ENCODE data around the gene KLHL9. TPM values are rescaled to one million over a fixed set of nuclear protein-coding genes. Genes with fewer than 3 reads are reported as not detected.
A peak's percentile ranks its signal among the peaks of the same experiment; 100 is the strongest.
"Not testable (repeated sequence)": the region's sequence is repeated elsewhere in the genome, so short reads cannot be mapped to it uniquely, and the experiment has no call there.

KLHL9 gene, protein sequence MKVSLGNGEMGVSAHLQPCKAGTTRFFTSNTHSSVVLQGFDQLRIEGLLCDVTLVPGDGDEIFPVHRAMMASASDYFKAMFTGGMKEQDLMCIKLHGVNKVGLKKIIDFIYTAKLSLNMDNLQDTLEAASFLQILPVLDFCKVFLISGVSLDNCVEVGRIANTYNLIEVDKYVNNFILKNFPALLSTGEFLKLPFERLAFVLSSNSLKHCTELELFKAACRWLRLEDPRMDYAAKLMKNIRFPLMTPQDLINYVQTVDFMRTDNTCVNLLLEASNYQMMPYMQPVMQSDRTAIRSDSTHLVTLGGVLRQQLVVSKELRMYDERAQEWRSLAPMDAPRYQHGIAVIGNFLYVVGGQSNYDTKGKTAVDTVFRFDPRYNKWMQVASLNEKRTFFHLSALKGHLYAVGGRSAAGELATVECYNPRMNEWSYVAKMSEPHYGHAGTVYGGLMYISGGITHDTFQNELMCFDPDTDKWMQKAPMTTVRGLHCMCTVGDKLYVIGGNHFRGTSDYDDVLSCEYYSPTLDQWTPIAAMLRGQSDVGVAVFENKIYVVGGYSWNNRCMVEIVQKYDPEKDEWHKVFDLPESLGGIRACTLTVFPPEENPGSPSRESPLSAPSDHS
- 10 to 100 TPM; 42.2 to 70.6 TPM for total RNA-seq
- 10 to 100 TPM; 37.8 to 52.3 TPM for polyA plus RNA-seq (ENCODE audit: insufficient read length in 2 of 2)
- long read RNA-seq, donor 1, full-length matches to known transcripts = 52 of 52 reads
- long read RNA-seq, donor 1, partial matches to known transcripts = 0 of 52 reads
- long read RNA-seq, donor 1, other reads (novel, unspliced or antisense) = 0 of 52 reads
- long read RNA-seq, donor 2, full-length matches to known transcripts = 30 of 30 reads
- long read RNA-seq, donor 2, partial matches to known transcripts = 0 of 30 reads
- long read RNA-seq, donor 2, other reads (novel, unspliced or antisense) = 0 of 30 reads
- long read RNA-seq, donor 3, full-length matches to known transcripts = 22 of 22 reads
- long read RNA-seq, donor 3, partial matches to known transcripts = 0 of 22 reads
- long read RNA-seq, donor 3, other reads (novel, unspliced or antisense) = 0 of 22 reads
- long read RNA-seq, donor 4, full-length matches to known transcripts = 52 of 52 reads
- long read RNA-seq, donor 4, partial matches to known transcripts = 0 of 52 reads
- long read RNA-seq, donor 4, other reads (novel, unspliced or antisense) = 0 of 52 reads

DNA sequence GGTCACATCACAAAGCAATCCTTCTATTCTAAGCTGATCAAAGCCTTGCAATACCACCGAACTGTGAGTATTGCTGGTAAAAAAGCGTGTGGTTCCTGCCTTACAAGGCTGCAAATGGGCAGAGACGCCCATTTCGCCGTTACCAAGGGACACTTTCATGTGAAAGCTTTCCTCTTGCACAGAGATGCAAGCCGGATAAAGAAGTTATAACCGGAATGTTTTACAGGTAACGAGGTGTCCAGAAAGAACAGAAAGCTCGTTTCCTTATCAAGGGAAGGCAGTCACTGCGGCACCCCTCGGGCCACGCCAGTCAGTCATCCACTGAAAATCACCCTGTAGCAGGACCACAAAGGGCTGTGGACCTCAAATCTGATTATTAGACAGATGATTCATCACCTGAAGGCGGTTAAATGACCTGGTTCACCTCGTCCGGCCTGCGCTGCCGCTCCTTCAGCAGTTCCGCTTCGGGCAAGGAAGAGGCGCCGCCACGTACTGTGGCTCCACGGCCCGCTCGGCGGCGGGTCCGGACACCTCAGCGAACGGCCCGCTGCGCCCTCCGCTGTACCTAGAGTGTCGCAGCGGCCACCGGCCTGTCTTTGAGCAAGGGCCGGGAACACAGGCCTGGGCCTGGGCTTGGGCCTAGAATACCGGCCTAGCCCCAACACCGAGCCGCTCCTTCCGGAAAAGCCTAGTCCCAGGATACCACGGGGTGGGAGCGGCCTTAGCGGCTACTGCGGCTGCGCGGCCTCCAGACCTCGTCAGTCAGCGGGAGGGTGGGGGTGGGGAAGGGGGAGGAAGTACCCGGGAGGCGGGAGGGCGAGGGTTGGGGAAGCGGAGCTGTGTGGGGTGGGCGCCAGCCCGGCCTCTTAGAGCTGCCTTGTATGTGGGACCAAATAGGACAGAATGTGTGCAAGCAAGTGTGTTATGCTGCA, at the start of gene KLHL9:
KLHL9 (minus strand) TSS at position 704 of the 932 bp plus-strand sequence; CDS start at position 159, 545 bp downstream.
- no peaks in the 10 kb centered on the region for H3K9me3 ChIP-seq (ENCODE audit: control insufficient read depth, insufficient read depth, low read length)
- peak; percentile 83 to 98 (median 90) for DNase-seq (ENCODE audit: low read depth in 4 of 6, low spot score in 6 of 6)
- no peaks in the 10 kb centered on the region for H3K27me3 ChIP-seq (ENCODE audit: control insufficient read depth, insufficient read depth, low read length)
- 1% methylated on average over 49 of the region's 55 CpGs for WGBS (ENCODE audit: insufficient coverage)
- peak within 1 kb of the TSS; percentile 93 for H3K4me3 ChIP-seq (ENCODE audit: low read depth, low read length)
- no peaks in the 10 kb centered on the region for H3K36me3 ChIP-seq (ENCODE audit: control insufficient read depth, insufficient read depth, low read length)
- H3K27ac ChIP-seq (ENCODE audit: low read depth, low read length) = peak within 1 kb of the TSS; percentile 89
- no peaks in the 10 kb centered on the region for H3K4me1 ChIP-seq (ENCODE audit: control insufficient read depth, insufficient read depth, low read length)

DNA sequence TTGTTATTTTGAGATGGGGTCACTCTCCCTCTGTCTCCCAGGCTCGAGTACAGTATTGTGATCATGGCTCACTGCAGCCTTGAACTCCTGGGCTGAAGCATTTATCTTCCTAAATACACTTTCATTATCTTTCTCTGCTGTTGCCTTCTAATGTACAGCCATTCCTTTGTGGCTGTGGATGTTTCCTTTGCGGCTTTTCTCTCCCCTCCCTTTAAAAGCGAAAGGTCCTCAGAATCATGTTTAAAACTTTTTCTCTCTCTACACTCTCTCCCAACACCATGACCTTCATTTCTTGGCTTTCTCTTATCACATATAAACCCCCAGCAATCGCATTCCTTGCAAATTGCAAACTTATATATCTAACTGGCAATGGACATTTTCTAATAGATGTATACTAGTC, 48.4 kb upstream of the KLHL9 start:
- Histone ChIP-seq H3K4me3 (ENCODE audit: low read depth, low read length) (no peak overlapping the region), H3K9me3 (ENCODE audit: control insufficient read depth, insufficient read depth, low read length) (no peaks in the 10 kb centered on the region), H3K27me3 (ENCODE audit: control insufficient read depth, insufficient read depth, low read length) (no peaks in the 10 kb centered on the region), H3K36me3 (ENCODE audit: control insufficient read depth, insufficient read depth, low read length) (no peaks in the 10 kb centered on the region), H3K4me1 (ENCODE audit: control insufficient read depth, insufficient read depth, low read length) (no peaks in the 10 kb centered on the region), H3K27ac (ENCODE audit: low read depth, low read length) (no peak overlapping the region)
- DNase-seq (ENCODE audit: low read depth in 4 of 6, low spot score in 6 of 6) = no peak
- WGBS (ENCODE audit: insufficient coverage) = 63% methylated on average over 3 of the region's 4 CpGs

DNA sequence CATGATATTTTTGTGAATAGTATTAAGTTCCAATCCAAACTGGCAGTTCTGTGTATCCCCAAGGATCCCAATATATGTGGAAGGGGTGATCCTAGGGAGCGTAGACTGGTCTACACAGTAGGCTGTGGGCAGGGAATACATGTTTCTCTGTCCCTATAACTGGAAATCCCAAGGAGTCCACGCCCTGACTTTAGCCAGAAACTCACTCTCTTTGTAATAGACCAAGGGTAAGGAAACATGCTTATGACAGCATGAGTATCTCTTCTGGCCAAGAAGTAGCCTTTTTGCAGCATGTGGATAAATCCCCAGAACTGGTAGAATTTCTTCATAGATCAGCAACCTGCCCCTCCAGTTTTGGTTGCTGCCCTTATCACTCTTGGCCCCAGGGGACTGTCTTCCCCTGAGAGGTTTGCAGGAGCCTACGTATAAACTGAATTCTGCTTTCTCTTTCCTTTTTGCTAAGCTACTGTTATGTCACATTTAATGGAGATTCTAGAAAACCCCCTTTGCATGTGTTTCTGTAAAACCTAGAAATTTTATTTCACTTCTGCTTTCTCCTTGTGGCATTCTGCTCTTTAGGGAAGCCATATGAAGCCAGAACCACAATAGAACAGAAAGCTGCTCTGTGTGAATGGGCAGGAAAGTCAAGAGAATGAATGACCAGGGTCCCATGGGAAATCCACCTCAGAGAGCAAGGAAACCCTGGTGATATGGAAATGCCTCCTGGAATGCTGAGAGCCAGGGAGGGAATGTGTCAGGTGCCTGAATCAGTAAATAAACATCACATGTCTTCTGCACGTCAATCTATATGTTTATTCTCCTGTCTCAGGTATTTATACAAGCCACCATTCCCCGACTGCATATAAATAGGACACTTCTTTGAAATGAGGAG, 46.5 kb upstream of the KLHL9 start:
- H3K27me3 ChIP-seq (ENCODE audit: control insufficient read depth, insufficient read depth, low read length) = no peaks in the 10 kb centered on the region
- no peak overlapping the region for H3K27ac ChIP-seq (ENCODE audit: low read depth, low read length)
- H3K36me3 ChIP-seq (ENCODE audit: control insufficient read depth, insufficient read depth, low read length) = no peaks in the 10 kb centered on the region
- WGBS (ENCODE audit: insufficient coverage) = 100% methylated on average over 1 of the region's 5 CpGs
- H3K4me1 ChIP-seq (ENCODE audit: control insufficient read depth, insufficient read depth, low read length) = no peaks in the 10 kb centered on the region
- no peaks in the 10 kb centered on the region for H3K9me3 ChIP-seq (ENCODE audit: control insufficient read depth, insufficient read depth, low read length)
- DNase-seq (ENCODE audit: low read depth in 4 of 6, low spot score in 6 of 6) = no peak
- H3K4me3 ChIP-seq (ENCODE audit: low read depth, low read length) = no peak overlapping the region

DNA sequence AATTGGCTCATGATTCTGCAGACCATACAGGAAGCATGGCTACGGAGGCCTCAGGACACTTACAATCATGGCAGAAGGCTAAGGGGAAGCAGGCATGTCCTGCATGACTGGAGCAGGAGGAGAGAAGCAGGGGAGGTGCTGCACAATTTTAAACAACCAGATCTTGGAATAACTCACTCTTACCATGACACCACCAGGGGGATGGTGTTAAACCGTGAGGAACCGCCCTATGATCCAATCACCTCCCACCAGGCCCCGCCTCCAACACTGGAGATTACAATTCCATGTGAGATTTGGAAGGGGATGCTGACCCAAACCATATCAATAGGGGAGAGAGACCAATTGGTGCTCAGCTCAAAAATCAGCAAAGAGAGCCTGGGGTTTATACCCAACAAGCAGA, 36.3 kb upstream of the KLHL9 start:
- not testable (repeated sequence) for H3K4me3 ChIP-seq (ENCODE audit: low read depth, low read length); H3K36me3 ChIP-seq (ENCODE audit: control insufficient read depth, insufficient read depth, low read length); H3K27ac ChIP-seq (ENCODE audit: low read depth, low read length); H3K4me1 ChIP-seq (ENCODE audit: control insufficient read depth, insufficient read depth, low read length); H3K27me3 ChIP-seq (ENCODE audit: control insufficient read depth, insufficient read depth, low read length); H3K9me3 ChIP-seq (ENCODE audit: control insufficient read depth, insufficient read depth, low read length); DNase-seq (ENCODE audit: low read depth in 4 of 6, low spot score in 6 of 6)
- WGBS (ENCODE audit: insufficient coverage) = 100% methylated on average over 1 of the region's 4 CpGs

DNA sequence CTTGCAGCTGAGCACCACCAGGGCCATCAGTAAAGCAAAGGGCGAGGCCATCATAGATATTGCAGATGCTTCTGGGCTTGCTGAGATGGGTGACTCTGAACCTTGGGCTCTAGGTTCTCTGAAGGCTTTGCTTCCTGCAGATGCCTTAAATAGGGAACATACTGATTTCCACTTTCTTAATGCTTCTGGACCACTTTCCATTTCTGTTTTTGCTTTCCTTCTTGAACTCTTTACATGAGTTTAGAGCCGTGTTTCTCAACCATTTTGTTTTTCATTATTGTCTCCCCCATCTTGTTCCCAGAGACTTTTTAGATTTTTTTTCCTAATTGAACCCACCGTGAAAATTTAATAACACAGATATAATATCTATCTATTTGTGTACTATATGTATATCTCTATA, 32.8 kb upstream of the KLHL9 start, which contains the start of gene IFNA13:
IFNA13 (minus strand) TSS at position 101 of the 400 bp plus-strand sequence; CDS start at position 54, 47 bp downstream.
- Histone ChIP-seq H3K36me3 (ENCODE audit: control insufficient read depth, insufficient read depth, low read length) (no peaks in the 10 kb centered on the region), H3K9me3 (ENCODE audit: control insufficient read depth, insufficient read depth, low read length) (no peaks in the 10 kb centered on the region), H3K4me3 (ENCODE audit: low read depth, low read length) (no peak within 1 kb of the TSS), H3K27ac (ENCODE audit: low read depth, low read length) (no peak within 1 kb of the TSS), H3K4me1 (ENCODE audit: control insufficient read depth, insufficient read depth, low read length) (no peaks in the 10 kb centered on the region), H3K27me3 (ENCODE audit: control insufficient read depth, insufficient read depth, low read length) (no peaks in the 10 kb centered on the region)
- 100% methylated on average over 2 of the region's 3 CpGs for WGBS (ENCODE audit: insufficient coverage)
- DNase-seq (ENCODE audit: low read depth in 4 of 6, low spot score in 6 of 6) = no peak

DNA sequence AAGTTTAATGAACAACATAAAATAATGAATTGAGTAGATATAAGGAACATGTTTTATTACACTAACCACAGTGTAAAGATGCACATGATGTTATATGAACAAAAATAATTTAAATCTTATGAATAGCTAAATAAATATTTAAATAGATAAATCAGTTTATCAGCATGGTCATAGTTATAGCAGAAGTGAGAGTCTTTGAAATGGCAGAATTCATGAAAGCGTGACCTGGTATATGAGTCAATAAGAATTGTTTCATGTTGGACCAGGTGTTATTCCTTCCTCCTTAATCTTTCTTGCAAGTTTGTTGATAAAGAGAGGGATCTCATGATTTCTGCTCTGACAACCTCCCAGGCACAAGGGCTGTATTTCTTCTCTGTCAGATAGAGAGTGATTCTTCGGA, 32.0 kb upstream of the KLHL9 start:
- H3K36me3 ChIP-seq (ENCODE audit: control insufficient read depth, insufficient read depth, low read length); H3K4me1 ChIP-seq (ENCODE audit: control insufficient read depth, insufficient read depth, low read length); H3K27me3 ChIP-seq (ENCODE audit: control insufficient read depth, insufficient read depth, low read length); H3K27ac ChIP-seq (ENCODE audit: low read depth, low read length); H3K4me3 ChIP-seq (ENCODE audit: low read depth, low read length); DNase-seq (ENCODE audit: low read depth in 4 of 6, low spot score in 6 of 6); H3K9me3 ChIP-seq (ENCODE audit: control insufficient read depth, insufficient read depth, low read length): not testable (repeated sequence)
- no CpG with 5 or more reads among the region's 2 CpGs for WGBS (ENCODE audit: insufficient coverage)

DNA sequence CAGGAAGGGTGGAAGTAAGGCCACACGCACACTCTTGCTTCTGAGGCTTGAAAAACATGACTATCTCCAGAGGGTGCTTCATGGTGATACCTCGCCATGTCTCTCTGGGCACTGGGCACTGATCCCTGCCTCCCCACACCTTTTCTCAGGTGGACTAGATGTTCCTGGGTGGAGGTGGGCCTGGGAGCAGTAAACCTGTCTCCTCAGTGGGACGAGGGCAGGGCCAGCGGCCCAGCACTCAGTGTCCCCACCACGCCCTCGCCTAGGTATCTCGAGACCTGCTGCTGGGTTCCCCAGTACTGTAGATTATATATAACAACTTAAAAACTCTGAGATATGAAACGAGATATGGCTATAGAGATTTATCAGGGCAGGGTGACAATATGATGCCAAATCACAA, 27.1 kb upstream of the KLHL9 start:
- Histone ChIP-seq H3K27ac (ENCODE audit: low read depth, low read length) (no peak overlapping the region), H3K4me1 (ENCODE audit: control insufficient read depth, insufficient read depth, low read length) (no peaks in the 10 kb centered on the region), H3K36me3 (ENCODE audit: control insufficient read depth, insufficient read depth, low read length) (no peaks in the 10 kb centered on the region), H3K27me3 (ENCODE audit: control insufficient read depth, insufficient read depth, low read length) (no peaks in the 10 kb centered on the region), H3K9me3 (ENCODE audit: control insufficient read depth, insufficient read depth, low read length) (no peaks in the 10 kb centered on the region), H3K4me3 (ENCODE audit: low read depth, low read length) (no peak overlapping the region)
- 100% methylated on average over 1 of the region's 8 CpGs for WGBS (ENCODE audit: insufficient coverage)
- DNase-seq (ENCODE audit: low read depth in 4 of 6, low spot score in 6 of 6) = no peak
